Hepatocyte (in vitro differentiated cells): Measurements from ENCODE around the gene GTF2F1.

Experiments used
- EZH2 ChIP-seq: fragments of 200-600 bp; sonication (generic); IDR thresholded peaks from 2 replicates; pipeline ENCODE4 v1.6.1; 2016; ENCODE audit warnings: antibody characterized with exemption, mild to moderate bottlenecking, borderline replicate concordance
- TF ChIP-seq, protein P1 (sequence below): fragments of 200-600 bp; sonication (generic); IDR thresholded peaks from 2 replicates; pipeline ENCODE4 v1.5.1; 2016; ENCODE audit warnings: antibody characterized with exemption, mild to moderate bottlenecking; ENCODE audit not compliant: poor library complexity

DNA sequence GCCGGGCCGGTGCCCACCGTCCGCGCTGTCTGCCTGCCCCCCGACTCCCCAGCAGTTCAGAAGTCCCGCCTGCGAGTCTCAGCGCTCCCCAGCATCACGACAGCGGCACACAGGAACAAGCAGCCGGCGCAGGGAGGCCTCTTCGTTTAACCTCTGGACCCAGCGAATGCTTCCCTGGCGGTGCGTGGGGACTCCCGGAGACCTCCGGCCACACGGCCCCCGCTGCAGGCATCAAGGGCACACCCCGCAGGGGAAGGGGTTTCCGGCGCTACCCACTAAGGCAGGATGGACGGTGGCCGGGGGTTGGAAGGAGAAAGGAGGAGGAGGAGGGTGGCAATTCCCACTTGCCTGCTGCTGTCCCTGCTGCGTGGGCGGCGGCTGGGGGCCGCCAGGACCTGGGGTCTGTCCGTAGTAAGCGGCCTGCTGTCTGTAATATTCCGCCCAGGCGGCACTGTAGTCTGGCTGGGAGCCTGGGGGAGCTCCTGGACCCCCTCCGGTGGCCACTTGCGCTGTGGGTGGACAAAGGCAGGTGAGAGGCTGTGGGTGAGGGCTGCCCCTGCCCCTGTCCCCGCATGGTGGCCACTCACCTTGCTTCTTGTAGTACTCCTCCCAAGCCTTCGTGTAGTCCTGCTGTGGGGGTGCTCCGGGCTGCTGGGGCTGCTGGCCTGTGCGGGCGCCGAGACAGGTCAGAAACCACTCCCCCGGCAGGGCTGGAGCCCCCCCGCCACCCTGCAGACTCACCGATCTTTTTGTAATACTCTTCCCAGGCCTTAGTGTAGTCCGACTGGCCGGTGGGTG is 22.0 kb upstream of the GTF2F1 start:
- TF ChIP-seq, protein P1, sequence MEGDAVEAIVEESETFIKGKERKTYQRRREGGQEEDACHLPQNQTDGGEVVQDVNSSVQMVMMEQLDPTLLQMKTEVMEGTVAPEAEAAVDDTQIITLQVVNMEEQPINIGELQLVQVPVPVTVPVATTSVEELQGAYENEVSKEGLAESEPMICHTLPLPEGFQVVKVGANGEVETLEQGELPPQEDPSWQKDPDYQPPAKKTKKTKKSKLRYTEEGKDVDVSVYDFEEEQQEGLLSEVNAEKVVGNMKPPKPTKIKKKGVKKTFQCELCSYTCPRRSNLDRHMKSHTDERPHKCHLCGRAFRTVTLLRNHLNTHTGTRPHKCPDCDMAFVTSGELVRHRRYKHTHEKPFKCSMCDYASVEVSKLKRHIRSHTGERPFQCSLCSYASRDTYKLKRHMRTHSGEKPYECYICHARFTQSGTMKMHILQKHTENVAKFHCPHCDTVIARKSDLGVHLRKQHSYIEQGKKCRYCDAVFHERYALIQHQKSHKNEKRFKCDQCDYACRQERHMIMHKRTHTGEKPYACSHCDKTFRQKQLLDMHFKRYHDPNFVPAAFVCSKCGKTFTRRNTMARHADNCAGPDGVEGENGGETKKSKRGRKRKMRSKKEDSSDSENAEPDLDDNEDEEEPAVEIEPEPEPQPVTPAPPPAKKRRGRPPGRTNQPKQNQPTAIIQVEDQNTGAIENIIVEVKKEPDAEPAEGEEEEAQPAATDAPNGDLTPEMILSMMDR = no peak
- no peak for TF ChIP-seq EZH2
